Right atrium auricular region (tissue), 2 donors: ENCODE results near the gene C6orf89. TPM values are rescaled to one million over a fixed set of nuclear protein-coding genes. Genes with fewer than 3 reads are reported as not detected.

ENCODE experiments used
- DNase-seq: peaks from one replicate; pipeline ENCODE4 v3.0.0-alpha.2; 2019; ENCODE audit warnings: low spot score
- H3K27ac ChIP-seq, 2 donors: fragments of 200-600 bp; sonication (generic); 1 replicate in 1 of 2; 2 replicates in 1 of 2; pipeline ENCODE4 v1.5.1; 2016 to 2019
- H3K27me3 ChIP-seq, 2 donors: fragments of 200-600 bp; sonication (generic); one replicate each; pipeline versions ENCODE4 v1.5.1 to v1.6.0; 2017 to 2019
- H3K36me3 ChIP-seq: fragments of 200-600 bp; sonication (generic); one replicate; pipeline ENCODE4 v1.5.1; 2016
- H3K4me1 ChIP-seq, 2 donors: fragments of 200-600 bp; sonication (generic); one replicate each; pipeline versions ENCODE4 v1.5.1 to v1.6.0; 2017 to 2019
- H3K4me3 ChIP-seq, 2 donors: fragments of 200-600 bp; sonication (generic); 1 replicate in 1 of 2; 2 replicates in 1 of 2; pipeline ENCODE4 v1.5.1; 2017 to 2019; ENCODE audit warnings: mild to moderate bottlenecking in 1 of 2, moderate library complexity in 1 of 2
- H3K9me3 ChIP-seq, 2 donors: fragments of 200-600 bp; sonication (generic); one replicate each; pipeline ENCODE4 v1.5.1; 2019
- total RNA-seq, 2 donors: library from RNA; depleted of rRNA; stranded (reverse); fragments of >200 nt; gene quantifications; one replicate each; pipeline ENCODE4 v1.1.0, GENCODE V29; 2016
- TF ChIP-seq, protein P1 (sequence below), 2 donors: fragments of 200-600 bp; sonication (generic); IDR thresholded peaks; one replicate each; pipeline ENCODE4 v1.5.1; 2019; ENCODE audit warnings: antibody characterized with exemption in 2 of 2

Gene C6orf89
- total RNA-seq, 2 donors from 2014 or later: 55.0 to 59.5 TPM

DNA sequence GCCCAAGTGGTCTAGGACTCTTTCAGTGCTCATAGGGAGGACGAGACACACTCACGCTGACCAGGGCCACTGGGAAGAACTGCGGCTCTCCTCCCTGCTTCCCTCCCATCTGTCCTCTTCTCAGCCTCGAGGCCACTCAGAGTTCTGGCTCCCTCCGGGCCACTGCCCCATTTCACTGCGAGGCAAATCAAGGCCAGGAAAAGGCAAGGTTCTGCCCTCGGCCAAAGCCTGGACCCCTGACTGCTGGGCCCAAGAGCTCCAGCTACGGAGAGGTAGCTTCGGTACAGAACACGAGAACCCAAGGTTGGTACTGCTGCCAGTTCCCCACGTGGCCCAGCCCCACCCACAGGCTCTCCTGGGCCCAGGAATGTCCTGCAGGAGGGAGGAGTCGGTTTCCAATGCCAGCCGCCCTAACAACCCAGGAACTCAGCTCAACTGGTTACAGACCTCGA, 83.5 kb downstream of the C6orf89 start:
- DNase-seq: no peak
- Histone ChIP-seq H3K36me3 (peaks cover 73% of the 10 kb centered on the region), H3K4me3 (no peak overlapping the region), H3K27ac (peak overlapping the region in 1 of 2 donors; percentile 35), H3K27me3 (no peaks in the 10 kb centered on the region), H3K9me3 (no peaks in the 10 kb centered on the region), H3K4me1 (peaks cover 0 to 67% of the 10 kb centered on the region in 2 donors)
- TF ChIP-seq, protein P1, sequence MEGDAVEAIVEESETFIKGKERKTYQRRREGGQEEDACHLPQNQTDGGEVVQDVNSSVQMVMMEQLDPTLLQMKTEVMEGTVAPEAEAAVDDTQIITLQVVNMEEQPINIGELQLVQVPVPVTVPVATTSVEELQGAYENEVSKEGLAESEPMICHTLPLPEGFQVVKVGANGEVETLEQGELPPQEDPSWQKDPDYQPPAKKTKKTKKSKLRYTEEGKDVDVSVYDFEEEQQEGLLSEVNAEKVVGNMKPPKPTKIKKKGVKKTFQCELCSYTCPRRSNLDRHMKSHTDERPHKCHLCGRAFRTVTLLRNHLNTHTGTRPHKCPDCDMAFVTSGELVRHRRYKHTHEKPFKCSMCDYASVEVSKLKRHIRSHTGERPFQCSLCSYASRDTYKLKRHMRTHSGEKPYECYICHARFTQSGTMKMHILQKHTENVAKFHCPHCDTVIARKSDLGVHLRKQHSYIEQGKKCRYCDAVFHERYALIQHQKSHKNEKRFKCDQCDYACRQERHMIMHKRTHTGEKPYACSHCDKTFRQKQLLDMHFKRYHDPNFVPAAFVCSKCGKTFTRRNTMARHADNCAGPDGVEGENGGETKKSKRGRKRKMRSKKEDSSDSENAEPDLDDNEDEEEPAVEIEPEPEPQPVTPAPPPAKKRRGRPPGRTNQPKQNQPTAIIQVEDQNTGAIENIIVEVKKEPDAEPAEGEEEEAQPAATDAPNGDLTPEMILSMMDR (IDR thresholded peaks at IDR 0.05): no peak

DNA sequence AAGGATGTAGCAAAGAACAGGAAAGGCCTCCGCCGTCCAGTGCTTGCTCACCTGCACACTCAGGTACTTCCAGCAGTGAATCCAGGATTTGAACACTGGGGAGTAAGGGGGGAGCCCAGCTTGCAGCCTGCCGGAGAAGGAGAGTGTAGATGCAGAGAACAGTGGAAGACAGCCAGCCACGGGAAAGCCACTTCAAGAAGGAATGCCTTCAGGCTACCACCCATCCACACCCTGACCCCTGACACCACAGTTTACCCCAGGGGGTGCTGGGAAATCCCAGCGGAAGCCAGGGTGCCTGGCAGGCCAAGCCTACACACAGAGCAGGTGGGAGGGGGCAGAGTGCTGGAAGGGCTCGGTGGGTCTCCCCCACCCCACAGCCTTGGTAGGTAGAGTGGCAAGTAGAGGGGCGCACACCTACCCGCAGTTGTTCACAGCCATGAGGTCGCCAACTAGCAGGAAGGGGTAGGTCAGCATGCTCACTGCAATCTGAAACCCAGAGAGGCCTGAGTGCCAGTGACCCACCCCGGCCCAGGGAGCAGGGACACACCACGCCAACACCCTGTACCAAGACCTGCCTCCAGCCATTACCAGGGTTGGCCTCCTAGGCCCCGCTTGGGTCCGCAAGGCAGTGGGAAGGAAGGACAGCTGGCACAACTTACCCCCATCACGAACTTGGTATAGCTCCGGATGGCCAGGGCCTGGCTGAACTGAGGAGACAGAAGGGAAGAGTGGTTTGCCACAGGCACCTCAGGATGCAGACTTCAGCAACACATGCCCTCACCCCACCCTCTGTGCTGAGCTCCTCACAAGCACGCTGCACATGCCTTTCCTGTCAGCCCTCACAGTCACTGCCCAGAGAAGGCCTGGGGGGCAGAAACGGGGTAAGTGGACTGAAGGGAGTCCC, 84.5 kb downstream of the C6orf89 start:
- Histone ChIP-seq H3K27me3 (no peaks in the 10 kb centered on the region), H3K36me3 (peaks cover 82% of the 10 kb centered on the region), H3K27ac (peak overlapping the region; percentile 56 to 70), H3K9me3 (no peaks in the 10 kb centered on the region), H3K4me3 (no peak overlapping the region), H3K4me1 (peaks cover 0 to 64% of the 10 kb centered on the region in 2 donors)
- no peak for DNase-seq
- TF ChIP-seq, protein P1 (IDR thresholded peaks at IDR 0.05): no peak

DNA sequence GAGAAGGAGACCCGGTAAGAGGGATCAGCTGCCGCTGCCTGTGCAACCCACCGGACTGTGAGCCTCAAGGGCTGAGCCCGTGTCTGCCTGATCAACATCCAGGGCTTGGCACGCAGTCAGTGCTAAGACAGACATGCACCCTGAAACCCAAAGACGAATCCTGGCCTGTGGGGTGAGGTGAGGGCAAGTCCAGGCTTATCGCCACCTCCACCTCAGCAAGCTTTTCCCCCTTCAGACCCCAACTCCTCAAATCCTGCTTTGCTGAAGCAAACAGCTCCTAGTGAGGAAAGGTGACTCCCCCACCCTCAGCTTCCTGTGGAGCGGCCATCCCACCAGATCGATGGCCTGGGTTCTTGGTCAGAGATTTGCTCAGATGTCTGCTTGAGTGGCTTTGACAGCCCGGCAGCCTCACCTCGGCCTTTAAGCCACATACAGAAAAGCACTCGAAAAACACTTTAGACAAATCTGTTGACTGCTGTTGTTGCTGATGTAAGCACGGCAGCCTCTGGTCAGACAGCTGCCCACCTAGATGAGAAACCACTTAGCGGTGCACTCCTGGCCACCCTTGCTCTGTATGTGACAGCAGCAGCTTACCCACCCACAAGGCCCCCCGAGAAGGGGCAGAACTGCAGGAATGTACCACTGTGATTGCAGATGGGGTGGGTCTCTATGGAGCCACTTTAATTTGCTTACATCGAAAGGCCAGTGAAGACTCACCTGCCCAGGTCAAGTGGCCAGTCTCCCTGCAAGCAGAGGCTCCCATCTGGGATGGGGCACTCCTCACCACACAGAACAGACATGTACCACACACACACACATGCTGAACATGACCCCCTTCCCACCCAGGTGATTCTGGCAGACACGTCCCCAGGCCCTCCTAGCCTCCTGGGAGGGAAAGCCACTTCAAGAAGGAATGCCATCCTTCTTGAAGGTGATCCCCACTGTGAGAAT, 85.4 kb downstream of the C6orf89 start:
- H3K9me3 ChIP-seq: no peaks in the 10 kb centered on the region
- peak overlapping the region; percentile 56 to 70 for H3K27ac ChIP-seq
- no peak for DNase-seq
- H3K27me3 ChIP-seq: no peaks in the 10 kb centered on the region
- TF ChIP-seq, protein P1 (IDR thresholded peaks at IDR 0.05): no peak
- H3K4me1 ChIP-seq: peaks cover 0 to 72% of the 10 kb centered on the region in 2 donors
- H3K4me3 ChIP-seq: no peak overlapping the region
- H3K36me3 ChIP-seq: peaks cover 92% of the 10 kb centered on the region

DNA sequence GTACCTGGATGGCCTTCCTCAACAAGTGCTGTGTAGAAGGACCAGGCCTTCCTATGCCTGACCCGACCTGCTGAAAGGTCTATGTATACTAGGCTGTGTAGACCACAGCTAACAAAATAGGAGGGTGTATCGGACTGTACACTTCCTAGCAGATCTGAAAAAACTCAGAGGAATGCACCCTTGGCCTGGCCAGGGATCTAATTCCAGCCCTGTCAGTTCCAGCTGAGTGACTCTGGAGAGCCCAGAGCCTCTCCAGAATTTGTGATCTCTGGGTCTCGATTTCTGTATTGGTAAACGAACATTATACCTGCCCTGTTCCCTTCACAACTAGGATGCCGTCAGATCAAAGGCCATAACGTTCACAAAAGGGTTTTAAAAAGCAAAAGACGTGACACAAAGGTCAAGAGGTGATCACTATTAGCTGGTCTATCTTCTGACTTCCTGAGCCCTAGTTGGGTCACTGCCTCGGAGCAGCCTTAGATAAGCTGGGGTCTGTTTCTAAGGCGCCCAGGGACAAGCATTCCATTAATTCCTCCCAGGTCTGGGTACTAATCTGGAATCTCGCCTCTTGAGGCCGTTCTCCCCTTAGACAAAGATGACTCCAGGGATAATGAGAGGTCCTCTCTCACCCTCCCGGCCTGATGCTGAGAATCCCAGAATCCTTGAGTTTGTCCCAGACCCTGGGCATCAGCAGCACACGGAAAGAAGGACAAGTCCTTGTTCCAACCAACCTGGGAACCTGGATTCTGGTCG, 86.3 kb downstream of the C6orf89 start:
- Histone ChIP-seq H3K27me3 (no peaks in the 10 kb centered on the region), H3K36me3 (peaks cover 99% of the 10 kb centered on the region), H3K4me3 (no peak overlapping the region), H3K9me3 (no peaks in the 10 kb centered on the region), H3K4me1 (peaks cover 0 to 82% of the 10 kb centered on the region in 2 donors), H3K27ac (peak overlapping the region; percentile 56 to 70)
- TF ChIP-seq, protein P1 (IDR thresholded peaks at IDR 0.05): no peak
- DNase-seq: no peak

DNA sequence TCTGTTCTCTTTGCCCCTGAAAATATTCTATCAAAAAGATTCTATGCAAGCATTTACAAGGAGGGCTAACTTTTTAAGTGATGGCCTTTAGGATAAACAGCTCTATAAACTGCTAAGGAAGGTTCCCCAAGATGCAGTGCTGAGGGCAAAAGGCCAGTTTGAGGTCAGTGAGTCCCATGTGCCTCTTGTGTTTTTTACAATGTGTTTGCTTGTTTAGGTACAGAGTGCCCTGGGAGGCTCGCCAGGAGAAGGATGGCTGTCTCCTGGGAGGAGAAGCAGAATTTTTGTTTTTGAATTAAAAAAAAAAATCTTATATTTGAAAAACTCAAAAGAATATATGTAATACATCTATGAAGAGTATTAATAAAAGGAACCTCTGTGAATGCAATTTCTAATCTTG, 87.4 kb downstream of the C6orf89 start:
- DNase-seq: no peak
- Histone ChIP-seq H3K9me3 (no peaks in the 10 kb centered on the region), H3K4me3 (no peak overlapping the region), H3K27me3 (no peaks in the 10 kb centered on the region), H3K36me3 (peaks cover 99% of the 10 kb centered on the region), H3K4me1 (peaks cover 0 to 91% of the 10 kb centered on the region in 2 donors), H3K27ac (peak overlapping the region; percentile 56 to 70)
- TF ChIP-seq, protein P1 (IDR thresholded peaks at IDR 0.05): no peak
